ENCODE measurements around the gene SLFN14.
"Not testable (repeated sequence)": the region's sequence is repeated elsewhere in the genome, so short reads cannot be mapped to it uniquely, and the experiment has no call there.

Gene SLFN14

DNA sequence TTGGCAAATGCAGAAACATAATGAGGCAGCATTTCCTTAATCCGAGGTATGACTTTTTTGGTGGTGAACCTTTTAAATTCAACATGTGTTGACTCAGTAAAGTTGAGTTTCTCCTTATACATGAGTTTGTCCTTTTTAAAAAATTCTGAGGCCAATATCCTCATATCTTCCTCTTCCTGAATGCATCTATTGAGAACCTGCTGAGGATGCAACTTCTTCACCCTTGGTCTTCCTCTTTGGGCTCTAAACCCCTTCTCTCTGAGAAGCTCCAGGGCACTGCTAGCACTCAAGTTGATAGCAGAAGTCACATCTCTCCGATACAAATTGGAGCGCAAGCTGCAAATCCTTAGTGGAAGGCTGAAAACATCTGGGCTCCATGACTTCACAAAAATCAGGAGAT is 3.3 kb downstream of the SLFN14 start:
- no peak for DNase-seq

- peak; percentile 63 for DNase-seq
Measured at GRCh38 chr17:35555691-35556090, 4.9 kb downstream of the SLFN14 start.

GRCh38 chr17:35554668-35555067 is 6.0 kb downstream of the SLFN14 start:
- DNase-seq = no peak

GRCh38 chr17:35553310-35553709 is 7.3 kb downstream of the SLFN14 start:
- DNase-seq = no peak

- DNase-seq = no peak
Measured at GRCh38 chr17:35548978-35549377, 11.6 kb downstream of the SLFN14 start.

GRCh38 chr17:35548208-35548810 is 12.3 kb downstream of the SLFN14 start:
- DNase-seq = no peak

GRCh38 chr17:35546487-35546886 is 14.1 kb downstream of the SLFN14 start:
- DNase-seq = no peak

GRCh38 chr17:35545150-35545549 is 15.5 kb downstream of the SLFN14 start:
- DNase-seq = no peak

GRCh38 chr17:35543856-35544255 is 16.8 kb downstream of the SLFN14 start:
- DNase-seq = no peak

DNA sequence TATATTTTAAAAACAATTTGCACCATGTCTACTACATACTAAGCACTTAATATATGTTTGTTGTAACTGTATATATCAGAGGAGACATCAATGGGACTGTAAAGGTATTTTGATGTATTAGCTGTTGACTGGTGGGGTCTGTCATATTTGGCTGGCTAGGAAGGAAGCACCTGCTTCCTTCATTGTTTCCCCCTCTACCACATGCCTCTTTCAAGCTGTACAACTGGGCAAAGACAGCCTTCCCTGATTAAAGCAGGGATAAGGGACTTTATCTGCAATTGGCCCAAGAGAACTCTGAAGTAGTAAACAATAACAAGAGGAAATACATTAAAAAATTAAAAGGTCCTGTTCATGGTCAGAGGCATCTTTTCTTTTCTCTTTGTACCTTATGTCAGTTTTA is 17.6 kb downstream of the SLFN14 start:
- no peak for DNase-seq

- DNase-seq = no peak
Measured at GRCh38 chr17:35541434-35541833, 19.2 kb downstream of the SLFN14 start.

GRCh38 chr17:35540589-35541404 is 19.8 kb downstream of the SLFN14 start:
- peak; percentile 74 for DNase-seq

DNA sequence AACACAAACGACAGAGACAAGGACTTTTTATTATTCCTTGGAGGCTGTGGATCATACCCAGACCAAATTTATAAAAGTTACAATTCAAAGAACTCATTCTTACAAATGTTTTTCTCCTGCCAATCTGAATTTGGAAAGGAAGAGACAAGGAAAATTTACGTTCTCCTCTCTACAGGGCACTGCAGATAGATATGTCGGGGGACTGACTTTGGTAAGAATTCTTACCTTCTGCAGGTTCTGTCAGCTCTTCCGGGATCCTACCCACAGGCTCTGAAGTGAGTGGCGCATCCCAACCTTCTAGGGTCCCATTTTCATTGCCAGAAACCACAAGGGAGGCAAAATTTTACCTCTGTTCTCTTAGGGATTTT is 21.0 kb downstream of the SLFN14 start:
- peak; percentile 33 for DNase-seq

- peak; percentile 57 for DNase-seq
Measured at GRCh38 chr17:35537601-35538141, 22.9 kb downstream of the SLFN14 start, which contains the start of gene SLFN12L. Gene SLFN12L, minus strand, starts transcription at chr17:35537678. Its CDS starts 15,314 bp downstream, at chr17:35522364.

DNA sequence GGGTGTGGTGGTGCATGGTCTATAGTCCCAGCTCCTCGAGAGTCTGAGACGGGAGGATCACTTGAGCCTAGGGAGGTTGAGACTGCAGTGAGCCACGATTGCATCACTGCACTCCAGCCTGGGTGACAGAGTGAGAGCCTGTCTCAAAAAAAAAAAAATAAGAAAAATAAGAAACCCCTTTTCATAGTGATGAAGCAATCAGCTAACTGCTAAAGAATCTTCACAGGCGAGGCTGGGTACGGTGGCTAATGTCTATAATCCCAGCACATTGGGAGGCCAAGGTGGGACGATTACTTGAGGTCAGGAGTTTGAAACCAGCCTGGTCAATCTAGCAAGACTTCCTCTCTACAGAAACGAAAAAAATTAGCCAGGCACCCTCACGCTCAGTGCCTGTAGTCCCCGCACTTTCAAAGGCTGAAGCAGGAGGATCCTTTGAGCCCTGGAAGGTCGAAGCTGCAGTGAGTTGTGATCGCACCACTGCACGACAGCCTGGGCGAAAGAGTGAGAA is 23.9 kb downstream of the SLFN14 start:
- DNase-seq = no peak

DNA sequence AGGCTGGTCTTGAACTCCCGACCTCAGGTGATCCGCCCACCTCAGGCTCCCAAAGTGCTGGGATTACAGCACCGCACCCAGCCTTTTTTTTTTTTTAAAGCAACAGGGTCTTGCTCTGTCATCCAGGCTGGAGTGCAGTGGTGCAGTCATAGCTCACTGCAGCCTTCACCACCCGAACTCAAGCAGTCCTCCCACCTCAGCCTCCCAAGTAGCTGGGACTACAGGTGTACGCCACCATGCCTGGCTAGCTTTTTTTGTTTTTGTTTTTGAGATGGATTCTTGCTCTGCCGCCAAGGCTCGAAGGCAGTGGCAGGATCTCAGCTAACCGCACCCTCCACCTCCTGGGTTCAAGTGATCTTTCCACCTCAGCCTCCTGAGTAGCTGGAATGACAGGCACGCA is 25.2 kb downstream of the SLFN14 start:
- DNase-seq = not testable (repeated sequence)

GRCh38 chr17:35534576-35535093 is 26.0 kb downstream of the SLFN14 start:
- no peak for DNase-seq

- DNase-seq = no peak
Measured at GRCh38 chr17:35531160-35531559, 29.5 kb downstream of the SLFN14 start.

- DNase-seq = no peak
Measured at GRCh38 chr17:35529866-35530265, 30.8 kb downstream of the SLFN14 start.

DNA sequence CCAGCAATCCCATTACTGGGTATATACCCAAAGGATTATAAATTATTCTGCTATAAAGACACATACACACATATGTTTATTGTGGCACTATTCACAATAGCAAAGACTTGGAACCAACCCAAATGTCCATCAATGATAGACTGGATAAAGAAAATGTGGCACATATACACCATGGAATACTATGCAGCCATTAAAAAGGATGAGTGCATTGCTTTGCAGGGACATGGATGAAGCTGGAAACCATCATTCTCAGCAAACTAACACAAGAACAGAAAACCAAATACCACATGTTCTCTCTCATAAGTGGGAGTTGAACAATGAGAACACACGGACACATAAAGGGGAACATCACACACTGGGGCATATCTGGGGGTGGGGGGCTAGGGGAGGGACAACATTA is 31.3 kb downstream of the SLFN14 start:
- not testable (repeated sequence) for DNase-seq

GRCh38 chr17:35523296-35523695 is 37.3 kb downstream of the SLFN14 start:
- no peak for DNase-seq

- DNase-seq = peak; percentile 41
Measured at GRCh38 chr17:35521654-35522256, 38.9 kb downstream of the SLFN14 start.

DNA sequence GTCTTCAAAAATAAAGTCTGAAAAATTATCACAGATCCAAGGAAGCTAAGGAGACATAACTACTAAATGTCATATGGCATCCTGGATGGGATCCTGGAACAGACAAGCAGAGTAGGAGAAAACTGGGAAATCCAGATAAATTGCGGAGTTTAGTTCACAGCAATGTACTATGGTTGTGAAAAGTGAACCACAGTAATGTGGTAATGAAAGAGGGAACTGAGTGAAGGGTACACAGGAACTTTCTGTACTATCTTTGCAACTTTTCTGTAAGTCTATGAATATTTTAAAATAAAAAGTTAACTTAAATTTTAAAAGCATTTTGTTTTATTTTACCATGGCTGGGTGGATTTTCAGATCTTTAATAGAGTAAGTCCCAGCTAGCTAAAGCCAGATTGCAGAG is 39.5 kb downstream of the SLFN14 start:
- no peak for DNase-seq

Data from hematopoietic multipotent progenitor cell treated with erythropoietin and hydrocortisone succinate and interleukin-3 and kit ligand, for 6 days (in vitro differentiated cells).